ENCODE results near the gene MYOT.

The MYOT gene

DNA sequence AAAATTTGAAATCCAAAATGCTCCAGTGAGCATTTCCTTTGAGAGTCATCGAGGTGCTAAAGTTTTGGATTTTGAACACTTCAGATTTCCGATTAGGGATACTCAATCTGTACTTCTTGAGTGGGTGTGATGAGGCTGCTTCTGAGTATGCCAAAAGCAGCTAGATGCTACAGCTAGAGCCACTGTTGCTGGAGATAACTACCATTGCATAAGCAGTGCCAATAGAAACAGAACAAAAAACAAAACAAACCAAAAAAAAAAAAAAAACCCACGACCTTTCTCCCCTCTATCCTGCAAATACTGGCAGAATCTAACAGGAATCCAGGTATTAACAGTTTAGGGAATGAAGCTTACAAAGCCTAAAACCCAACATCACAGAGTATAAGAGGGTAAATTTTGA is 65.1 kb downstream of the MYOT start:
- Histone ChIP-seq H3K4me3 (ENCODE audit: low read depth, low read length) (no peak overlapping the region), H3K36me3 (no peaks in the 10 kb centered on the region), H3K4me1 (peaks cover 11% of the 10 kb centered on the region), H3K27me3 (no peaks in the 10 kb centered on the region), H3K9me3 (no peaks in the 10 kb centered on the region)
- no peak for DNase-seq
- TF ChIP-seq, protein P1, sequence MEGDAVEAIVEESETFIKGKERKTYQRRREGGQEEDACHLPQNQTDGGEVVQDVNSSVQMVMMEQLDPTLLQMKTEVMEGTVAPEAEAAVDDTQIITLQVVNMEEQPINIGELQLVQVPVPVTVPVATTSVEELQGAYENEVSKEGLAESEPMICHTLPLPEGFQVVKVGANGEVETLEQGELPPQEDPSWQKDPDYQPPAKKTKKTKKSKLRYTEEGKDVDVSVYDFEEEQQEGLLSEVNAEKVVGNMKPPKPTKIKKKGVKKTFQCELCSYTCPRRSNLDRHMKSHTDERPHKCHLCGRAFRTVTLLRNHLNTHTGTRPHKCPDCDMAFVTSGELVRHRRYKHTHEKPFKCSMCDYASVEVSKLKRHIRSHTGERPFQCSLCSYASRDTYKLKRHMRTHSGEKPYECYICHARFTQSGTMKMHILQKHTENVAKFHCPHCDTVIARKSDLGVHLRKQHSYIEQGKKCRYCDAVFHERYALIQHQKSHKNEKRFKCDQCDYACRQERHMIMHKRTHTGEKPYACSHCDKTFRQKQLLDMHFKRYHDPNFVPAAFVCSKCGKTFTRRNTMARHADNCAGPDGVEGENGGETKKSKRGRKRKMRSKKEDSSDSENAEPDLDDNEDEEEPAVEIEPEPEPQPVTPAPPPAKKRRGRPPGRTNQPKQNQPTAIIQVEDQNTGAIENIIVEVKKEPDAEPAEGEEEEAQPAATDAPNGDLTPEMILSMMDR (IDR thresholded peaks at IDR 0.05; ENCODE audit: low read depth, low read length), result no peak

GRCh38 chr5:137933491-137933911 is 65.8 kb downstream of the MYOT start:
- H3K4me3 ChIP-seq (ENCODE audit: low read depth, low read length), result no peak overlapping the region
- DNase-seq, result peak; percentile 20
- peaks cover under 1% of the 10 kb centered on the region; the same call in 1 of the 2 replicates for H3K36me3 ChIP-seq
- TF ChIP-seq, protein P1 (IDR thresholded peaks at IDR 0.05; ENCODE audit: low read depth, low read length), result no peak
- no peaks in the 10 kb centered on the region for H3K9me3 ChIP-seq
- no peaks in the 10 kb centered on the region for H3K27me3 ChIP-seq
- peaks cover 11% of the 10 kb centered on the region for H3K4me1 ChIP-seq

GRCh38 chr5:137935190-137935589 is 67.5 kb downstream of the MYOT start:
- TF ChIP-seq, protein P1 (IDR thresholded peaks at IDR 0.05; ENCODE audit: low read depth, low read length), result no peak
- no peak for DNase-seq

GRCh38 chr5:137935694-137936093 is 68.0 kb downstream of the MYOT start:
- TF ChIP-seq, protein P1 (IDR thresholded peaks at IDR 0.05; ENCODE audit: low read depth, low read length), result no peak
- Histone ChIP-seq H3K36me3 (peaks cover 14% of the 10 kb centered on the region), H3K27me3 (no peaks in the 10 kb centered on the region), H3K4me1 (peaks cover 11% of the 10 kb centered on the region), H3K4me3 (ENCODE audit: low read depth, low read length) (no peak overlapping the region), H3K9me3 (no peaks in the 10 kb centered on the region)
- no peak for DNase-seq

More at GRCh38 chr5:137935190-137935589, 67.5 kb downstream of the MYOT start:
- H3K9me3 ChIP-seq, result no peaks in the 10 kb centered on the region
- H3K4me1 ChIP-seq, result peaks cover 11% of the 10 kb centered on the region
- H3K4me3 ChIP-seq (ENCODE audit: low read depth, low read length), result no peak overlapping the region
- H3K27me3 ChIP-seq, result no peaks in the 10 kb centered on the region
- peaks cover 14% of the 10 kb centered on the region for H3K36me3 ChIP-seq

Data from BE2C (cell line).